ENCODE results near the gene HTR3D. TPM values are rescaled to one million over a fixed set of nuclear protein-coding genes. Genes with fewer than 3 reads are reported as not detected.

Gene HTR3D
- polyA plus RNA-seq, 1 donor from 2014 or later: not detected

GRCh38 chr3:184011937-184012889 lies 19.3 kb upstream of the HTR3D start:
- no peaks in the 10 kb centered on the region for H3K27me3 ChIP-seq (ENCODE audit: insufficient read depth, low read depth, low read length)
- no peaks in the 10 kb centered on the region for H4K20me1 ChIP-seq (ENCODE audit: insufficient read depth)
- no peak overlapping the region for H3K4me3 ChIP-seq (ENCODE audit: low read length)
- peaks cover 36% of the 10 kb centered on the region for H3K79me2 ChIP-seq (replicated peaks; ENCODE audit: insufficient read depth, low read length)
- TF ChIP-seq, protein P1, sequence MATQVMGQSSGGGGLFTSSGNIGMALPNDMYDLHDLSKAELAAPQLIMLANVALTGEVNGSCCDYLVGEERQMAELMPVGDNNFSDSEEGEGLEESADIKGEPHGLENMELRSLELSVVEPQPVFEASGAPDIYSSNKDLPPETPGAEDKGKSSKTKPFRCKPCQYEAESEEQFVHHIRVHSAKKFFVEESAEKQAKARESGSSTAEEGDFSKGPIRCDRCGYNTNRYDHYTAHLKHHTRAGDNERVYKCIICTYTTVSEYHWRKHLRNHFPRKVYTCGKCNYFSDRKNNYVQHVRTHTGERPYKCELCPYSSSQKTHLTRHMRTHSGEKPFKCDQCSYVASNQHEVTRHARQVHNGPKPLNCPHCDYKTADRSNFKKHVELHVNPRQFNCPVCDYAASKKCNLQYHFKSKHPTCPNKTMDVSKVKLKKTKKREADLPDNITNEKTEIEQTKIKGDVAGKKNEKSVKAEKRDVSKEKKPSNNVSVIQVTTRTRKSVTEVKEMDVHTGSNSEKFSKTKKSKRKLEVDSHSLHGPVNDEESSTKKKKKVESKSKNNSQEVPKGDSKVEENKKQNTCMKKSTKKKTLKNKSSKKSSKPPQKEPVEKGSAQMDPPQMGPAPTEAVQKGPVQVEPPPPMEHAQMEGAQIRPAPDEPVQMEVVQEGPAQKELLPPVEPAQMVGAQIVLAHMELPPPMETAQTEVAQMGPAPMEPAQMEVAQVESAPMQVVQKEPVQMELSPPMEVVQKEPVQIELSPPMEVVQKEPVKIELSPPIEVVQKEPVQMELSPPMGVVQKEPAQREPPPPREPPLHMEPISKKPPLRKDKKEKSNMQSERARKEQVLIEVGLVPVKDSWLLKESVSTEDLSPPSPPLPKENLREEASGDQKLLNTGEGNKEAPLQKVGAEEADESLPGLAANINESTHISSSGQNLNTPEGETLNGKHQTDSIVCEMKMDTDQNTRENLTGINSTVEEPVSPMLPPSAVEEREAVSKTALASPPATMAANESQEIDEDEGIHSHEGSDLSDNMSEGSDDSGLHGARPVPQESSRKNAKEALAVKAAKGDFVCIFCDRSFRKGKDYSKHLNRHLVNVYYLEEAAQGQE (IDR thresholded peaks at IDR 0.05; ENCODE audit: borderline replicate concordance): no peak
- TF ChIP-seq EZH2 (IDR thresholded peaks at IDR 0.05; ENCODE audit: borderline replicate concordance, insufficient read depth, low read length, poor library complexity, severe bottlenecking): no peak
- no peak for TF ChIP-seq POLR2AphosphoS5 (IDR thresholded peaks at IDR 0.05)
- TF ChIP-seq TAF1 (IDR thresholded peaks at IDR 0.05; ENCODE audit: low read depth): no peak
- no peak for TF ChIP-seq EP300 (conservative IDR thresholded peaks at IDR 0.05; ENCODE audit: poor library complexity, severe bottlenecking)
- TF ChIP-seq MXI1 (conservative IDR thresholded peaks at IDR 0.05; ENCODE audit: poor library complexity, severe bottlenecking): no peak
- no peak for TF ChIP-seq SMC3 (conservative IDR thresholded peaks at IDR 0.05; ENCODE audit: poor library complexity)
- TF ChIP-seq RAD21 (conservative IDR thresholded peaks at IDR 0.05): no peak
- TF ChIP-seq, protein P2, sequence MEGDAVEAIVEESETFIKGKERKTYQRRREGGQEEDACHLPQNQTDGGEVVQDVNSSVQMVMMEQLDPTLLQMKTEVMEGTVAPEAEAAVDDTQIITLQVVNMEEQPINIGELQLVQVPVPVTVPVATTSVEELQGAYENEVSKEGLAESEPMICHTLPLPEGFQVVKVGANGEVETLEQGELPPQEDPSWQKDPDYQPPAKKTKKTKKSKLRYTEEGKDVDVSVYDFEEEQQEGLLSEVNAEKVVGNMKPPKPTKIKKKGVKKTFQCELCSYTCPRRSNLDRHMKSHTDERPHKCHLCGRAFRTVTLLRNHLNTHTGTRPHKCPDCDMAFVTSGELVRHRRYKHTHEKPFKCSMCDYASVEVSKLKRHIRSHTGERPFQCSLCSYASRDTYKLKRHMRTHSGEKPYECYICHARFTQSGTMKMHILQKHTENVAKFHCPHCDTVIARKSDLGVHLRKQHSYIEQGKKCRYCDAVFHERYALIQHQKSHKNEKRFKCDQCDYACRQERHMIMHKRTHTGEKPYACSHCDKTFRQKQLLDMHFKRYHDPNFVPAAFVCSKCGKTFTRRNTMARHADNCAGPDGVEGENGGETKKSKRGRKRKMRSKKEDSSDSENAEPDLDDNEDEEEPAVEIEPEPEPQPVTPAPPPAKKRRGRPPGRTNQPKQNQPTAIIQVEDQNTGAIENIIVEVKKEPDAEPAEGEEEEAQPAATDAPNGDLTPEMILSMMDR (IDR thresholded peaks at IDR 0.05; ENCODE audit: poor library complexity, severe bottlenecking): no peak
- H3K9me2 ChIP-seq (ENCODE audit: insufficient read depth, low read length): no peaks in the 10 kb centered on the region
- peaks cover 9% of the 10 kb centered on the region for H3K36me3 ChIP-seq (ENCODE audit: insufficient read depth, low read length)
- H3K4me2 ChIP-seq (ENCODE audit: low read length): no peak overlapping the region
- no peak overlapping the region for H3K9ac ChIP-seq (ENCODE audit: low read length)
- H3K27ac ChIP-seq (ENCODE audit: low read length): no peak overlapping the region
- no peaks in the 10 kb centered on the region for H3K9me3 ChIP-seq (ENCODE audit: low read length)
- no peak overlapping the region for H2AFZ ChIP-seq (ENCODE audit: low read depth, low read length)
- no peaks in the 10 kb centered on the region for H3F3A ChIP-seq (ENCODE audit: insufficient read depth, low read length, poor library complexity, severe bottlenecking)

GRCh38 chr3:184015381-184016019 lies 16.0 kb upstream of the HTR3D start:
- H3K27me3 ChIP-seq (ENCODE audit: insufficient read depth, low read depth, low read length): no peaks in the 10 kb centered on the region
- no peaks in the 10 kb centered on the region for H3K9me3 ChIP-seq (ENCODE audit: low read length)
- H3K27ac ChIP-seq (ENCODE audit: low read length): no peak overlapping the region
- peaks cover 9% of the 10 kb centered on the region for H3K36me3 ChIP-seq (ENCODE audit: insufficient read depth, low read length)
- H3K9me2 ChIP-seq (ENCODE audit: insufficient read depth, low read length): no peaks in the 10 kb centered on the region
- H3K4me2 ChIP-seq (ENCODE audit: low read length): peak overlapping the region; percentile 27
- no peak overlapping the region for H3K9ac ChIP-seq (ENCODE audit: low read length)
- H3F3A ChIP-seq (ENCODE audit: insufficient read depth, low read length, poor library complexity, severe bottlenecking): no peaks in the 10 kb centered on the region
- H3K79me2 ChIP-seq (replicated peaks; ENCODE audit: insufficient read depth, low read length): peaks cover 36% of the 10 kb centered on the region
- no peak for TF ChIP-seq EP300 (conservative IDR thresholded peaks at IDR 0.05; ENCODE audit: poor library complexity, severe bottlenecking)
- TF ChIP-seq EZH2 (IDR thresholded peaks at IDR 0.05; ENCODE audit: borderline replicate concordance, insufficient read depth, low read length, poor library complexity, severe bottlenecking): no peak
- TF ChIP-seq, protein P2 (IDR thresholded peaks at IDR 0.05; ENCODE audit: poor library complexity, severe bottlenecking): no peak
- TF ChIP-seq RAD21 (conservative IDR thresholded peaks at IDR 0.05): no peak
- no peak for TF ChIP-seq MXI1 (conservative IDR thresholded peaks at IDR 0.05; ENCODE audit: poor library complexity, severe bottlenecking)
- TF ChIP-seq POLR2AphosphoS5 (IDR thresholded peaks at IDR 0.05): no peak
- TF ChIP-seq, protein P1 (IDR thresholded peaks at IDR 0.05; ENCODE audit: borderline replicate concordance): no peak
- TF ChIP-seq SMC3 (conservative IDR thresholded peaks at IDR 0.05; ENCODE audit: poor library complexity): no peak
- no peak for TF ChIP-seq TAF1 (IDR thresholded peaks at IDR 0.05; ENCODE audit: low read depth)
- H4K20me1 ChIP-seq (ENCODE audit: insufficient read depth): no peaks in the 10 kb centered on the region
- H3K4me3 ChIP-seq (ENCODE audit: low read length): peak overlapping the region; percentile 99
- H2AFZ ChIP-seq (ENCODE audit: low read depth, low read length): no peak overlapping the region
